ENCODE results near the gene OR1D5. TPM values are rescaled to one million over a fixed set of nuclear protein-coding genes. Genes with fewer than 3 reads are reported as not detected.

Gene OR1D5
- total RNA-seq, 1 experiment from 2014 or later: not detected

- H3K36me3 ChIP-seq (ENCODE audit: insufficient read depth, low read length, poor library complexity, severe bottlenecking): no peaks in the 10 kb centered on the region
- no peak for DNase-seq (ENCODE audit: low spot score)
- H3K27me3 ChIP-seq (replicated peaks; ENCODE audit: insufficient read depth, low read depth, low read length, poor library complexity): no peaks in the 10 kb centered on the region
- H3K27ac ChIP-seq (ENCODE audit: low read depth, low read length, poor library complexity, severe bottlenecking): no peak overlapping the region
- ChIA-PET CTCF (no interaction called here), POLR2A (ENCODE audit: low non-redundant PET) (no interaction called here)
- no peaks in the 10 kb centered on the region for H3K4me1 ChIP-seq (ENCODE audit: insufficient read depth, low read length, poor library complexity, severe bottlenecking)
- no TSS peak for BruUV-seq (replicated peaks)
- H3K4me3 ChIP-seq (ENCODE audit: low read depth, low read length, poor library complexity, severe bottlenecking): no peak overlapping the region
- H3K9me3 ChIP-seq (ENCODE audit: low read depth, low read length, poor library complexity, severe bottlenecking): peaks cover 13% of the 10 kb centered on the region
- TF ChIP-seq, protein P1, sequence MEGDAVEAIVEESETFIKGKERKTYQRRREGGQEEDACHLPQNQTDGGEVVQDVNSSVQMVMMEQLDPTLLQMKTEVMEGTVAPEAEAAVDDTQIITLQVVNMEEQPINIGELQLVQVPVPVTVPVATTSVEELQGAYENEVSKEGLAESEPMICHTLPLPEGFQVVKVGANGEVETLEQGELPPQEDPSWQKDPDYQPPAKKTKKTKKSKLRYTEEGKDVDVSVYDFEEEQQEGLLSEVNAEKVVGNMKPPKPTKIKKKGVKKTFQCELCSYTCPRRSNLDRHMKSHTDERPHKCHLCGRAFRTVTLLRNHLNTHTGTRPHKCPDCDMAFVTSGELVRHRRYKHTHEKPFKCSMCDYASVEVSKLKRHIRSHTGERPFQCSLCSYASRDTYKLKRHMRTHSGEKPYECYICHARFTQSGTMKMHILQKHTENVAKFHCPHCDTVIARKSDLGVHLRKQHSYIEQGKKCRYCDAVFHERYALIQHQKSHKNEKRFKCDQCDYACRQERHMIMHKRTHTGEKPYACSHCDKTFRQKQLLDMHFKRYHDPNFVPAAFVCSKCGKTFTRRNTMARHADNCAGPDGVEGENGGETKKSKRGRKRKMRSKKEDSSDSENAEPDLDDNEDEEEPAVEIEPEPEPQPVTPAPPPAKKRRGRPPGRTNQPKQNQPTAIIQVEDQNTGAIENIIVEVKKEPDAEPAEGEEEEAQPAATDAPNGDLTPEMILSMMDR (conservative IDR thresholded peaks at IDR 0.05; ENCODE audit: low read depth, low read length): no peak
- no peak for TF ChIP-seq EZH2 (IDR thresholded peaks at IDR 0.05; ENCODE audit: borderline replicate concordance, low read depth, low read length, poor library complexity, severe bottlenecking)
- intact Hi-C loops (cut with micrococcal nuclease; ENCODE audit: unreplicated experiment): no loop called here
Measured at GRCh38 chr17:3024346-3024745, 39.1 kb downstream of the OR1D5 start.

DNA sequence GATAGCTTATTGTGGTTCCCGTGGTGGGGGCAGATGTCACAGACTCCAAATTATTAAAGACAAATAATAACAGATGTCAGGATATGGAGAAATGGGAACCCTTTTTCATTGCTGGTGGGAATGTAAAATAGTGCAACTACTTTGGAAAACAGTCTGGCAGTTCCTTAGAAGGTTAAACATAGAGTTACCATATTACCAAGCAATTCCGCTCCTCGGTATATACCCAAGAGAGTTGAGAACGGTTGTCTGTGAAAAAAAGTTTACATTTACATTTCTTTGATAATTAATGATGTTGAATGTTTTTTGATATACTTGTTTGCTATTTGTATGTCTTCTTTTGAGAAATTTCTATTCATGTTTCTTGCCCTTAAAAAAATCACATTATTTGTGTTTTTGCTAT, 41.2 kb downstream of the OR1D5 start:
- Histone ChIP-seq H3K4me3 (ENCODE audit: low read depth, low read length, poor library complexity, severe bottlenecking) (no peak overlapping the region), H3K4me1 (ENCODE audit: insufficient read depth, low read length, poor library complexity, severe bottlenecking) (no peaks in the 10 kb centered on the region), H3K27ac (ENCODE audit: low read depth, low read length, poor library complexity, severe bottlenecking) (no peak overlapping the region), H3K36me3 (ENCODE audit: insufficient read depth, low read length, poor library complexity, severe bottlenecking) (no peaks in the 10 kb centered on the region), H3K27me3 (replicated peaks; ENCODE audit: insufficient read depth, low read depth, low read length, poor library complexity) (no peaks in the 10 kb centered on the region), H3K9me3 (ENCODE audit: low read depth, low read length, poor library complexity, severe bottlenecking) (peaks cover 13% of the 10 kb centered on the region)
- intact Hi-C loops (cut with micrococcal nuclease; ENCODE audit: unreplicated experiment): no loop called here
- no peak for TF ChIP-seq EZH2 (IDR thresholded peaks at IDR 0.05; ENCODE audit: borderline replicate concordance, low read depth, low read length, poor library complexity, severe bottlenecking)
- TF ChIP-seq, protein P1 (conservative IDR thresholded peaks at IDR 0.05; ENCODE audit: low read depth, low read length): no peak
- CTCF ChIA-PET: no interaction called here
- no peak for DNase-seq (ENCODE audit: low spot score)
- POLR2A ChIA-PET (ENCODE audit: low non-redundant PET): no interaction called here
- no TSS peak for BruUV-seq (replicated peaks)

GRCh38 chr17:3020381-3020780, 43.0 kb downstream of the OR1D5 start:
- TF ChIP-seq, protein P1 (conservative IDR thresholded peaks at IDR 0.05; ENCODE audit: low read depth, low read length): no peak
- no peak for TF ChIP-seq EZH2 (IDR thresholded peaks at IDR 0.05; ENCODE audit: borderline replicate concordance, low read depth, low read length, poor library complexity, severe bottlenecking)
- no peaks in the 10 kb centered on the region for H3K27me3 ChIP-seq (replicated peaks; ENCODE audit: insufficient read depth, low read depth, low read length, poor library complexity)
- H3K9me3 ChIP-seq (ENCODE audit: low read depth, low read length, poor library complexity, severe bottlenecking): peaks cover 13% of the 10 kb centered on the region
- no peak for DNase-seq (ENCODE audit: low spot score)
- no TSS peak for BruUV-seq (replicated peaks)
- no peak overlapping the region for H3K27ac ChIP-seq (ENCODE audit: low read depth, low read length, poor library complexity, severe bottlenecking)
- POLR2A ChIA-PET (ENCODE audit: low non-redundant PET): no interaction called here
- intact Hi-C loops (cut with micrococcal nuclease; ENCODE audit: unreplicated experiment): no loop called here
- H3K36me3 ChIP-seq (ENCODE audit: insufficient read depth, low read length, poor library complexity, severe bottlenecking): no peaks in the 10 kb centered on the region
- no peaks in the 10 kb centered on the region for H3K4me1 ChIP-seq (ENCODE audit: insufficient read depth, low read length, poor library complexity, severe bottlenecking)
- CTCF ChIA-PET: no interaction called here
- H3K4me3 ChIP-seq (ENCODE audit: low read depth, low read length, poor library complexity, severe bottlenecking): no peak overlapping the region

Measured in A673 (cell line).